NCI-H1092 (cell line): ENCODE results near the gene B3GALT4.
"Not testable (repeated sequence)": the region's sequence is repeated elsewhere in the genome, so short reads cannot be mapped to it uniquely, and the experiment has no call there.

ENCODE experiments used
- DNase-seq: peaks from one replicate; lab custom pipeline; 2025; lab: John Stamatoyannopoulos, UW

B3GALT4 gene

DNA sequence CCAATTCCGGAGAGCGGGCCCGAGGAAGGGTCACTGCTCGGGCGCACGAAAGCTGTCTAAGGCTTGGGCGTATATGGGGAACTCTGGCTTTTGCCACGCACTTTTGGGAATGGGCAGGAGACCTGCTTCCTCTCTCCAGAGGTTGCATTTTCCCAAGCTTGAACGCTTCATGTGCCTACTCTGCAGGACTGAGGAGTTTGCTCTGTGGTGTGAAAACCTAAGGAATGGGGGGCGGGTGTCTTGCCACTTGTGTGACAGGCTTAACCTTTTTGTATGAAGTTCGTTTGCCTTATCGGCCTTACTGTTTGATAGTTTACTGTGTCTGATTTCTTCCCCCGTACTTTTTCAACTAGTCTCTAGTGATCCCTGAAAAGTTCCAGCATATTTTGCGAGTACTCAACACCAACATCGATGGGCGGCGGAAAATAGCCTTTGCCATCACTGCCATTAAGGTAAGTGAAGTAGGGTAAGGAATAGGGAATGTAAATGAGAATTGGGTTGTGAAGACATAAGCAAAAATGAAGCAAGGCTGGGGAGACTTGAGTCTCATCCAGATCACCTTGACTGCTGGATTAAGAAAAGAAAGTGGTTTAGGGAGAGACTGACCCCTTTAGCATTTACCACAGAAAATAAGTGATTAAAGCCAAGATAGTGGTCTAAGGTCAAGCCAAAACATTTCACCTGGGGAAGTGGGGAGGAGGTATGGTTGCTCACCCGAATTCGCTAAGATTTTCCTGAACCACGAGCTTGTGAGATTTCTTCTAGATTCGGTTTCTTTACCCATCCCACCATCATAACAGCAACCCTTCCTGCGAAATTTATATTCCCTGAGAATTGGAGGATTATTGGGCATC is 4.4 kb upstream of the B3GALT4 start:
- no peak for DNase-seq

GRCh38 chr6:33273129-33273923 is 3.6 kb upstream of the B3GALT4 start:
- DNase-seq, result no peak

DNA sequence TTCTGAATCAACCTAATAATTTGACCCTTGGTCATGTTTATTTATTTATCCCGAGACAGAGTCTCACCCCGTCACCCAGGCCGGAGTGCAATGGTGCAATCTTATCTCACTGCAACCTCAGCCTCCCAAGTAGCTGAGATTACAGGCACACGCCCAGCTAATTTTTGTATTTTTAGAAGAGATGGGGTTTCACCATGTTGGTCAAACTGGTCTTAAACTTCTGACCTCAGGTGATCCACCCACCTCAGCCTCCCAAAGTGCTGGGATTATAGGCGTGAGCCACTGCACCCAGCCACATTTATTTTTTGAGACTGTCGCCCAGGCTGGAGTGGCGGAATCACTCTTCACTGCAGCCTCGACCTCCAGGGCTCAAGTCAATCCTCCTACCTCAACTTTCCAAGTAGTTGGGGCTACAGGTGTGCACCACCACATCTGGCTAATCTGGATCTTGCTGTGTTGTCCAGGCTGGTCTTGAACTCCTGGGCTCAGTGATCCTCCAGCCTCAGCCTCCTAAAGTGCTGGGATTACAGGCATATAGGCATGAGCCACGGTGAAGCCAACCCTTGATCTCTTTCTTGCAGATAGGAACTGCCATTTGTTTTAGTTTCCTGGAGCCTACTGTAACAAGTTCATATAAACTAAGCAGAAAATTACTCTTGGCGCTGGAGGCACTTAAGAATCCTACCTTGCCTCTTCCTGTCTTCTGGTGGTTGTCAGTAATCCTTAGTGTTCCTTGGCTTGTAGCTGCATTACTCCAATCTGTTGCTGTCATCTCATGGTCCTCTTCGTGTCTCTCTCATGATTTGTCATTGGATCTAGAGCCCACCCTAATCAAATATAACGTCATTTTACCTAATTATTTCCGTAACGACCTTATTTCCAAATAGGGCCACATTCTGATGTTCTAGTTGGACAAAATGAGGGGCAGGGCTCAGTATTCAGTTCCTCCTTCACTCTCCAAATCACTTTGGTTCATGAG is 2.7 kb upstream of the B3GALT4 start:
- no peak for DNase-seq

DNA sequence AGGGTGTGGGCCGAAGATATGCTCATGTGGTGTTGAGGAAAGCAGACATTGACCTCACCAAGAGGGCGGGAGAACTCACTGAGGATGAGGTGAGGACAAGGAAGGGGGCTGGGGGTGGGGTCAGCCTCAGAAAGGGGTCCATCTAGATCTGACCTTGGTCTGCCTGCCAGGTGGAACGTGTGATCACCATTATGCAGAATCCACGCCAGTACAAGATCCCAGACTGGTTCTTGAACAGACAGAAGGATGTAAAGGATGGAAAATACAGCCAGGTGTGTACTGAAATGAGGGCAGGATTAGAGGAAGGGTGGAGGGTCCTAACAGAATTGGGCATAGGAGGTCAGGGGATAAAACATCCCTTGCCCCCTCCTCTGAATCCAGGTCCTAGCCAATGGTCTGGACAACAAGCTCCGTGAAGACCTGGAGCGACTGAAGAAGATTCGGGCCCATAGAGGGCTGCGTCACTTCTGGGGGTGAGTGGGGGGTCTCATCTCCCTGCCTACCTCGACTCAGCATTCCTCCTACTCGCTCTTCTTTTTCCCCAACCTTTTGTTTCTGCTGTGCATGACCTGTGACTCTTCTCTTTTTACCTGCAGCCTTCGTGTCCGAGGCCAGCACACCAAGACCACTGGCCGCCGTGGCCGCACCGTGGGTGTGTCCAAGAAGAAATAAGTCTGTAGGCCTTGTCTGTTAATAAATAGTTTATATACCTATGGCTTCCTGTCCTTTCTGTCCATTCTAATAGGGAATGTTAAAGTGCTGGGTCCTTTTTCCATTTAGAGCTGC is 935 bp upstream of the B3GALT4 start:
- not testable (repeated sequence) for DNase-seq

DNA sequence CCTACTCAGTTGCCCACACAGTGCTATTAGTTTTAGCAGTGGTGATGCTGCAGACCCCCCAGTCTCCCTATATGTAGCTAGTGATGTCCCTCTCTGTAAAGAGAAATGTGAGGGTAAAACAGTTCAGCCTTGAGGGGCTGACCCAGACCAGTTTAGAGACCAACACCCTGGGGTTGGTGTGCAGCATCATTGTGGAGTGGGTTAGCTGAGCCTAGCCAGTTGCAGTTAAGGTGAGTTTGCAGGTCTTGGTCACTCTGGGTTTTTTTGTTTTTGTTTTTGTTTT is 401 bp upstream of the B3GALT4 start:
- DNase-seq, result no peak

DNA sequence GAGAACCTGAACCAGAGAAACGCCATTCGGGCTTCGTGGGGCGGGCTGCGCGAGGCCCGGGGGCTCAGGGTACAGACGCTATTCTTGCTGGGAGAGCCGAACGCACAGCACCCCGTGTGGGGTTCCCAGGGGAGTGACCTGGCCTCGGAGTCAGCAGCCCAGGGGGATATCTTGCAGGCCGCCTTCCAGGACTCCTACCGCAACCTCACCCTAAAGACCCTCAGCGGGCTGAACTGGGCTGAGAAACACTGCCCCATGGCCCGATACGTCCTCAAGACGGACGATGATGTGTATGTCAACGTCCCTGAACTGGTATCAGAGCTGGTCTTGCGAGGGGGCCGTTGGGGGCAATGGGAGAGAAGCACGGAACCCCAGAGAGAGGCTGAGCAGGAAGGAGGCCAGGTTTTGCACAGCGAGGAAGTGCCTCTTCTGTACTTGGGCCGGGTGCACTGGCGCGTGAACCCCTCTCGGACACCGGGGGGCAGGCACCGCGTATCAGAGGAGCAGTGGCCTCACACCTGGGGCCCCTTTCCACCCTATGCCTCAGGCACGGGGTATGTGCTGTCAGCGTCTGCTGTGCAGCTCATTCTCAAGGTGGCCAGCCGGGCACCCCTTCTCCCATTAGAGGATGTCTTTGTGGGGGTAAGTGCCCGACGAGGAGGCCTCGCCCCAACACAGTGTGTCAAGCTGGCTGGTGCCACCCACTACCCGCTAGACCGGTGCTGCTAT is 904 bp downstream of the B3GALT4 start:
- no peak for DNase-seq

- no peak for DNase-seq
Measured at GRCh38 chr6:33278392-33278741, 1.4 kb downstream of the B3GALT4 start.

DNA sequence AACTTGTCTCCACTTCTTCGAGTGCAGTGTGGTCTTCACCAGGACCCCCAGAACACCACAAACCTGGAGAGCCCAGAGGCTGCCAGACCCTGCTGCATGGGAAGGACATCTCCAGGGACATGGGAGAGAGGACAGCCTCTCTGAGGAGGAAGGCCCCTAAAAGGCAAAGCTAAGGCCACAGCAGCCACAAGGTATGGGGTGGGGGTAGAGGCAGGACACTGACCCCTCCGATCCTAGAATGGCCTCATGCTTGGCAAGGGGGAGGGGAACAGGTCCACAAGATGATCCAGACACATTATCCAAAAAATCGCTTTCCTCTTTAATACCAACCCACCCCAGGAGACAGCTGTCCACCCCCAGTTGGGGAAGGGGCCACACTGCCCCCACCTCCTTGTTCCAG is 1.9 kb downstream of the B3GALT4 start:
- no peak for DNase-seq

- no peak for DNase-seq
Measured at GRCh38 chr6:33279257-33279695, 2.4 kb downstream of the B3GALT4 start.

- DNase-seq, result no peak
Measured at GRCh38 chr6:33279971-33280511, 3.1 kb downstream of the B3GALT4 start.

DNA sequence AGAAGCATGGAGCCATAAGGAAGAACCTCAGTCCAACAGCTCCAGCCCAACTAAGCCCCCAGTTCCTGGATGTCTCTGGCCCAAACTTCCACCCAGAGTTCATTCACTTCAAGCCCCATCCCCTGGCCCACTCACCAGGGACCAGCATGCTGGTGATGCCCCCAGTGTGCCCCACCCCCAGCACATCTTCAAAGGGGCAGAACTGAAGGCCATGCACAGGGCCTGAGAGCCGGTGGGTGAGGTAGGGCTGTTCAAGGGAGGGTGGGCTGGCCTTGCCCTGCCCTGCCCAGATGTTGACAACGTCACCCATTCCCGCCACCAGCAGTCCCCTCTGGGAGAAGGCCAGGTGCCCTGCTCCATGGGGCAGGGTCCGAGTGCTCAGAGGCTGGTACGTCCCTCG is 3.6 kb downstream of the B3GALT4 start:
- DNase-seq, result no peak

DNA sequence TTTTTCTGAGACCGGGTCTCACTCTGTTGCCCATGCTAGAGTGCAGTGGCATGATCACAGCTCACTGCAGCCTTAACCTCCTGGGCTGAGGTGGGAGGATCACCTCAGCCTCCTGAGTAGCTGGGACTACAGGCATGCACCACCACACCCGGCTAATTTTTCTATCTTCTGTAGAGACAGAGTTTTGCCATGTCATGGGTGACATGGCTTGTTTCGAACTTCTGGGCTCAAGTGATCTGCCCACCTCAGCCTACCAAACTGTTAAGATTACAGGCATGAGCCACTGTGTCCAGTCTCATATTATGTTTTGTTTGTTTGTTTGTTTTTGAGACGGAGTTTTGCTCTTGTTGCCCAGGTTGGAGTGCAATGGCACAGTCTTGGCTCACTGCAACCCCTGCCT is 8.3 kb downstream of the B3GALT4 start:
- not testable (repeated sequence) for DNase-seq

DNA sequence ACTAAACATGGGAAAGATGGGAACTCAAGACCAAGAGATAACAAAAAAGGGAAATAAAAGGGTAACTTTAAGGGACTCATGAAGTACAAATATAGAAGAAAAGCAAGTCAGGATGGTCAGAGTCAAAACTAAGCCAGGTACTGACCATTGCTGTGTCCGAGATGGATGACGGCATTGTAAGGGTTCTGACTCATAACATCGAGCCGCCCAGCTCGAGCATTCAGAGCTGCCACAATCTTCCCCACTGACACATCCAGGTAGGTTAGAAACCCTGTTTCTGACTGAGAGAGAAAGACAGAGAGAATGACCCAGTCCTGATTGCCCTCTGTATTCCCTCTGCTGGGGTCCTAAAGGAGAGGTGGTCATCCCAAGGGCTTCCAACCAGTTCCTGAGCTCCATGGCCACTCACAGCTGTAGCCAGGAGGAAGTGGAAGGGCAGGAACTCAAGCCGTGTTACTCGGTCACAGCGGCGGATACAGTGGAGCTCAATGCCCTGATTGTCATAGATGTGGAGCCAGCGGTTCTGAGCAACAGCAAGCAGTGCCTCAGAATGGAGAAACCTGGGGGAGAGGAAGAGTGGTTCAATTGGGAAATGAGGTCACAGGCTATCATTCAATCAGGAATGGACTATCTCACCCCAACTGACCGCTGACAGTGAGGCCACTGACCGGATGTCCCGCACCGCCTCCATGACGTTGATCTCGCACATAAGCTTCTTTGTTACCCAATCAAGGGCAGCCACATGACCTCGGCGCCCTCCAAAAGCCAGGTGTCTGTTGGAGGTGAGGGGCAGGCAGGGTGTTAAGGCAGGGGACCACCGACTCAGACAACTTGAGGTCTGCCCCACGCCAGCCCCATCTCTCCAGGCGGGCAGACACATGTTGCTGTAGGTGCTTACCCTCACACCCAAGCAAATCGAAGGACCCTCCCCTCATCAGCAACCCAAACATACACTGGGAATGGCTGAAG is 10.3 kb downstream of the B3GALT4 start:
- DNase-seq, result no peak

GRCh38 chr6:33288141-33288920 is 11.4 kb downstream of the B3GALT4 start:
- DNase-seq, result no peak

GRCh38 chr6:33288921-33289783 is 12.2 kb downstream of the B3GALT4 start, which contains the start of the genes PFDN6 and WDR46:
PFDN6 (plus strand) TSS chr6:33289601; CDS start chr6:33289857, 256 bp downstream.
WDR46 (minus strand) TSS chr6:33289239; CDS start chr6:33289170, 69 bp downstream.
- peak; percentile 64 for DNase-seq

- no peak for DNase-seq
Measured at GRCh38 chr6:33289784-33290315, 12.9 kb downstream of the B3GALT4 start.

DNA sequence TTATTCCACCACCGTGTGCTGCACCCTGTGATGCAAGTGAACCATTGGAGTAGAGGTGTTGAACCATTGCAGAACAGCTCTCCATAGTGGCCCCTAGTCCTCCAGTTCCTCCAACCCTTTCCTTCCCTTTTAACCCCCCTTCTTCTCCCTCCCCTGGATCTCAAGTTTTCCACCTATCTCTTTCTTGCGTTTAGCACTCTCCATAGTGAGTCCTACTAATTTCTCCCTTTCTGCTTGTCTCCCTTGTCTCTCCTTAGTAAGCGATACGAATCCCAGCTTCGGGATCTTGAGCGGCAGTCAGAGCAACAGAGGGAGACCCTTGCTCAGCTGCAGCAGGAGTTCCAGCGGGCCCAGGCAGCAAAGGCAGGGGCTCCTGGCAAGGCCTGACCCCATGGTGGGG is 13.5 kb downstream of the B3GALT4 start:
- DNase-seq, result no peak
